ENCODE measurements around the gene SDHA. TPM values are rescaled to one million over a fixed set of nuclear protein-coding genes. Genes with fewer than 3 reads are reported as not detected.

The SDHA gene
- total RNA-seq, 4 donors from 2014 or later = 86.0 to 150 (median 115) TPM

GRCh38 chr5:181160-181559 is 37.0 kb upstream of the SDHA start:
- intact Hi-C loops (cut with DNase I) = no loop called here
- no peak for DNase-seq (ENCODE audit: extremely low spot score)

GRCh38 chr5:181566-181965 is 36.6 kb upstream of the SDHA start:
- WGBS = 91% methylated on average over 10 of the region's 22 CpGs
- intact Hi-C loops (cut with DNase I) = no loop called here
- Histone ChIP-seq H3K4me3 (no peak overlapping the region), H3K27ac (replicated peaks in 1 of 4) (no peak overlapping the region), H3K27me3 (peaks cover 0 to 12% (median 0%) of the 10 kb centered on the region in 4 donors), H3K9me3 (no peaks in the 10 kb centered on the region), H3K4me1 (peaks cover 0 to 16% (median 0%) of the 10 kb centered on the region in 4 donors), H3K36me3 (no peaks in the 10 kb centered on the region)
- no peak for DNase-seq (ENCODE audit: extremely low spot score)
- TF ChIP-seq POLR2A (IDR thresholded peaks at IDR 0.05; ENCODE audit: low read depth) (no peak), EP300 (IDR thresholded peaks at IDR 0.05) (no peak), CTCF (IDR thresholded peaks at IDR 0.05) (no peak), POLR2AphosphoS5 (IDR thresholded peaks at IDR 0.05) (no peak)

More at GRCh38 chr5:181160-181559, 37.0 kb upstream of the SDHA start:
- no peak for TF ChIP-seq POLR2A (IDR thresholded peaks at IDR 0.05; ENCODE audit: low read depth)
- no peak for TF ChIP-seq POLR2AphosphoS5 (IDR thresholded peaks at IDR 0.05)
- no peak for TF ChIP-seq EP300 (IDR thresholded peaks at IDR 0.05)
- TF ChIP-seq CTCF (IDR thresholded peaks at IDR 0.05) = no peak
- Histone ChIP-seq H3K9me3 (no peaks in the 10 kb centered on the region), H3K27ac (replicated peaks in 1 of 4) (no peak overlapping the region), H3K4me3 (no peak overlapping the region), H3K27me3 (peaks cover 0 to 12% (median 0%) of the 10 kb centered on the region in 4 donors), H3K36me3 (no peaks in the 10 kb centered on the region), H3K4me1 (peaks cover 0 to 16% (median 0%) of the 10 kb centered on the region in 4 donors)
- 90% methylated on average over 7 of the region's 9 CpGs for WGBS

GRCh38 chr5:182126-182525 is 36.0 kb upstream of the SDHA start:
- TF ChIP-seq CTCF (IDR thresholded peaks at IDR 0.05) (no peak), EP300 (IDR thresholded peaks at IDR 0.05) (no peak), POLR2A (IDR thresholded peaks at IDR 0.05; ENCODE audit: low read depth) (no peak), POLR2AphosphoS5 (IDR thresholded peaks at IDR 0.05) (no peak)
- intact Hi-C loops (cut with DNase I) = no loop called here
- no peaks in the 10 kb centered on the region for H3K36me3 ChIP-seq
- H3K9me3 ChIP-seq = no peaks in the 10 kb centered on the region
- peaks cover 0 to 17% (median 0%) of the 10 kb centered on the region in 4 donors for H3K27me3 ChIP-seq
- 92% methylated on average over 11 of the region's 12 CpGs for WGBS
- no peak overlapping the region for H3K27ac ChIP-seq (replicated peaks in 1 of 4)
- no peak for DNase-seq (ENCODE audit: extremely low spot score)
- H3K4me3 ChIP-seq = no peak overlapping the region
- peaks cover 0 to 16% (median 0%) of the 10 kb centered on the region in 4 donors for H3K4me1 ChIP-seq

GRCh38 chr5:184471-184870 is 33.6 kb upstream of the SDHA start:
- Histone ChIP-seq H3K4me3 (no peak overlapping the region), H3K4me1 (peaks cover 13 to 33% (median 18%) of the 10 kb centered on the region in 4 donors), H3K27me3 (peaks cover 0 to 31% (median 0%) of the 10 kb centered on the region in 4 donors), H3K27ac (replicated peaks in 1 of 4) (peak overlapping the region in 2 of 4 donors; percentile 33 to 69), H3K9me3 (no peaks in the 10 kb centered on the region), H3K36me3 (no peaks in the 10 kb centered on the region)
- WGBS = 70% methylated on average over 7 of the region's 7 CpGs
- intact Hi-C loops (cut with DNase I) = no loop called here
- TF ChIP-seq CTCF (IDR thresholded peaks at IDR 0.05) = no peak
- TF ChIP-seq POLR2AphosphoS5 (IDR thresholded peaks at IDR 0.05) = peak in 1 of 2 donors; percentile 40
- no peak for TF ChIP-seq POLR2A (IDR thresholded peaks at IDR 0.05; ENCODE audit: low read depth)
- no peak for DNase-seq (ENCODE audit: extremely low spot score)

All from esophagus muscularis mucosa (tissue), 4 donors.